Amniotic stem cell (primary cell): ENCODE data around the gene CASP9.

ENCODE experiments used
- DNase-seq: peaks from one replicate; lab custom pipeline; 2025; lab: John Stamatoyannopoulos, UW

CASP9 gene

DNA sequence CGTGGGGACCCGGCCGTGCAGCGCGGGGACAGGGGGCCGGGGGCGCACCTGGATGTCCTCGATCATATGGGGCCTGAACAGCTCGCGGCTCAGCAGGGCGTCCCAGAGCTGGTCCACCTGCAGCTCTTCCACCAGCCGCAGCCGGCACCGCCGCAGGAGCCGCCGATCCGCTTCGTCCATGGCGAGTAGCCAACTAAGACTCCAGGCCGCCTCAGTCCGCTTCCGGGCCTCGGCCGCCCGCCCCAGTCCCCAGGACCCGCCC, at the start of gene CASP9:
TSS of gene CASP9 (minus strand) at position 195 of the 262 bp plus-strand sequence. CDS start at position 180, 15 bp downstream.
- DNase-seq = no peak

- DNase-seq = no peak
These were observed 49.5 kb upstream of the CASP9 start for GRCh38 chr1:15573477-15573876.

- no peak for DNase-seq
These were observed 47.3 kb upstream of the CASP9 start for GRCh38 chr1:15571266-15571665.

GRCh38 chr1:15570861-15571260, 46.8 kb upstream of the CASP9 start:
- no peak for DNase-seq

GRCh38 chr1:15568387-15569073, 44.5 kb upstream of the CASP9 start:
- DNase-seq = no peak

GRCh38 chr1:15559189-15559810, 35.3 kb upstream of the CASP9 start:
- DNase-seq = no peak

- no peak for DNase-seq
These were observed 34.5 kb upstream of the CASP9 start for GRCh38 chr1:15558516-15558915.

- DNase-seq = no peak
These were observed 33.6 kb upstream of the CASP9 start for GRCh38 chr1:15557594-15557993.

- no peak for DNase-seq
These were observed 33.0 kb upstream of the CASP9 start for GRCh38 chr1:15557008-15557407.

GRCh38 chr1:15550573-15550972, 26.6 kb upstream of the CASP9 start:
- no peak for DNase-seq

DNA sequence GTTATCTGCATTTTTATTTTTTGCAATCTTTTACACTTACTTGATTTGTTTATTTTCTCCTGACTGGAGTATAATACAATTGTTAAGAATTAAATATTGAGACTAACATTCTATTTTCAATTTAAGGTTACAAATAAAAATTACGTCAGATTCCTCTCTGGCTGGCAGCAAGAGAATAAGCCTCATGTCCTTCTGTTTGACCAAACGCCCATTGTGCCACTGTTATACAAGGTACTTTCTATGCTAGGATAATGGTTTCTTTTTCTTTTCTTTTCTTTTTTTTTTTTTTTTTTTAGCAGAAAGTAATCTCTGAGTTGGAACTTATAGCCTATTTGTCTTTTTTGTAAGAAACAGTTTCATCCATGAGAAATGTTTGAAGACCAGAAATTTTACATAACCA, 22.6 kb upstream of the CASP9 start:
- DNase-seq = no peak

GRCh38 chr1:15543589-15544568, 19.9 kb upstream of the CASP9 start:
- DNase-seq = peak; percentile 2

DNA sequence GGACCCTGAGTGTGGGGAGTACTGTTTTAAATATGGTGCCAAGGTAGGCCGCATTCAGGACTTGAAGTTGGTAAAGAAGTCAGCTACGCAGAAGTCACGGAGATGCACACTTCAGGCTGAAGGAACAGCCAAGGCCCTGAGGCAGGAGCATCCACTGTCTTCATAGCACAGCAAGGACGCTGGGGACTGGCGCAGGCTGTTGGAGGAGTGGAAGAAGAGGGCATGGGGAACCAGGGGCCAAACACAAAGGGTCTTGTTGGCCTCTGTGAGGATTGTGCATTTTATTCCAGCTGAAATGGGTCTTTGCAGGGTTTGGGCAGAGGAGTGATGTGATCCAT, 19.2 kb upstream of the CASP9 start:
- DNase-seq = no peak

GRCh38 chr1:15542388-15543250, 18.6 kb upstream of the CASP9 start:
- DNase-seq = no peak

- DNase-seq = no peak
These were observed 17.3 kb upstream of the CASP9 start for GRCh38 chr1:15541231-15541792.

DNA sequence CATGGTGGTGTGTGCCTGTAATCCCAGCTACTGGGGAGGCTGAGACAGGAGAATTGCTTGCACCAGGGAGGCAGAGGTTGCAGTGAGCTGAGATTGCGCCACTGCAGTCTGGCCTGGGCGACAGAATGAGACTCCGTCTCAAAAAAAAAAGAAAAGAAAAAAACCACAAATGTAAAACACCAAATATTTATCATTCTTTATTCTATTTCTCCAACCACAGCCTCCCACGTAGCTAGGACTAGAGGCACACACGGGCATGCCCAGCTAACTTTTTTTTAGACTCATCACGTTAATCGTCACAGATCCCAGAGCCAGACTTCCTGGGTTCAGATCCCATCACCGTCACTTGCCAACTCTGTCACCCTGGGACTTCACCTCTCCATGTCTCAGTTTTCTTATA, 16.2 kb upstream of the CASP9 start:
- no peak for DNase-seq

- no peak for DNase-seq
These were observed 14.8 kb upstream of the CASP9 start for GRCh38 chr1:15538771-15539170.

DNA sequence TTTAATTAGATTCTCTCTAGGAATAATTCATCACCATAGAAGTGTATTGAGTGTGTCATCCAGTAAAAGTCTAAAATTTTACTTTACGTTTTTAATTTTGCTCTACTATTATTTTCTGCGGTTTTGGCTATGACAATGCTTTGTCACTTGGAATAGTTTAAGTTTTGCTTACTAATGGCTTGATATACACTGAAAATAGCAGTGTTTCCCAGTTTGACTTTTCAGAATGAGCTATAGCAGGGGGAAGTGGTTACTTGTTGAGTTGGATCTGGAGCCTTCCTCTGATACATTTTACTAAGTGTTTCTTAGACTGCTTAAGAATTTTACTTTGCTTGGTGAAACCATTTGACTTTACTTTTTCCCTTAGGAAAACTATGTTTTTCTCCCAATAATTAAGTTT, 7.7 kb upstream of the CASP9 start:
- DNase-seq = no peak

DNA sequence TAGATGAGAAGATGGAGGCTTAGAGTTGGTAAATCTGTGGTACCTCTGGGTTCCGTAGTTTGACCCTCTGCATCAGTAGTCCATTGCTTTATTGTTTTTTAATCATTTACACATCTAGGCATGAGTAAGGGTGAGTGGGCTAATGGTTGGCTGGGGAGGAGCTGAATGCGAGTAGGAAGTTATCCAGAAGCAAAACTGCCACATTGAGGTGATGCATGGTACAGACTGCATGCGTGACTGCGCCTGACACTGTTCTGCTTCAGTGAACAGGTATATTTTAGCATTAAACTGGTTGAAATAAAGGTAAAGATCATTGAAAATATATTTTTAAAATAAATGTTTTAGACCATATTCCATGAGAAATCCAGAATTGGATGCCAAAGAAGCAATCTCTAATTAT, 7.0 kb upstream of the CASP9 start:
- DNase-seq = no peak

GRCh38 chr1:15526490-15527339, 2.7 kb upstream of the CASP9 start, which contains the start of gene DNAJC16:
Gene DNAJC16 (plus strand): TSS chr1:15526848. CDS start chr1:15529106, 2,258 bp downstream.
- DNase-seq = peak; percentile 100

- DNase-seq = no peak
These were observed 2.0 kb upstream of the CASP9 start for GRCh38 chr1:15526021-15526489.
